Measurements from ENCODE around the gene STIM2. TPM values are rescaled to one million over a fixed set of nuclear protein-coding genes. Genes with fewer than 3 reads are reported as not detected.
"Not testable (repeated sequence)": the region's sequence is repeated elsewhere in the genome, so short reads cannot be mapped to it uniquely, and the experiment has no call there.

STIM2 gene
- 64.7 TPM for polyA plus RNA-seq (ENCODE audit: insufficient read length)

GRCh38 chr4:26860157-26860921, at the start of gene STIM2:
TSS of gene STIM2 (plus strand) at chr4:26860841.
- DNase-seq: peak; percentile 99

- DNase-seq: not testable (repeated sequence)
These were observed 49.1 kb upstream of the STIM2 start for GRCh38 chr4:26811571-26811970.

DNA sequence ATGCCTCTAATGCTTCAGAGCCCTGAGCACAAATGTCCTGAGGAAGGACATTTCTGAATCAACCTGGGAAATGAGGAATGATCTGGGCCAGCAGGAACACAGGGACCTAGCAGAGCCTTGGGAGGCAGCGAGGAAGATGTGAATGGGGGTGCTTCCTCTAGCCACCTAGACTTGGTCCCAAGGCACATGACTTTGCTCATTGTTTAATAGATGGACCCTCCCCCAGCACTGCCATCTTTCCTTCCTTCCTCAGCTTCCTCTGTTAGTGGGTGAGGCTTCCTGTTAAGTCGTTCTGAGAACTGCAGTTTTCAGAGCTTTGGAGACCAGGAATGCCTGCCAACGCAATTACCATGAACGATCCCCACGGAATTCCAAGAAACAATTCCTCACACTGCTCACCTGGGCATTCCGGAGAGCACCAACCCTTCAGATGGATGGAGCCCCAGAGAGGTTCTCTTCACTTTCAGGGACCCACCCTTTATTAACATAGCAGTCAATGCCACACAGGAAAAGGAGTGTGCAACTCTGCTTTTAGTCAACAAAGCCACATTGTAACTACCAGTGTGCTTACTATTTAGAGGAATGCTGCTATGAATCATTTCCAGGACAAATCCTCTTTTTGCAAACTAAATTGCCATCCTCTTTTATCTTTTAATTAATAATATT, 48.5 kb upstream of the STIM2 start:
- no peak for DNase-seq

DNA sequence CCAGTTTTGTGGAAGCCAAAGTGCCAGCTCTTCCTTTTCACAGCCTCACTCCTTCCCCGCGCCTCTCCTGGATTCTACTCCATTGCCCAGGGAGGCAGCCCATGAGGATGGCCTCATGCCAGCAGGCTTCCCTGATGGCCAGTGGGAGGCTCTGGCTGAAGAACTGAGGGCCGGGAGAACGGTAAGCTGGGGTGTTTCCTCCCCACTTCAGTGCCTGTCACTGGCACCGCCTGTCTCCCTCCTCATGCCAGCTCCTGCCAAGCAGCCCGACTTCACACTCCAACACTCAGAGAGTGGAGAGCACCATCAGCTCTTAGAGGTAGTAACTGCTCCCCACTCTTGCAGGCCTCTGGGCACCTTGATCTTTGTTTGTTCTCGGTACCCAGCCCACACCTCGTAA, 46.9 kb upstream of the STIM2 start:
- no peak for DNase-seq

- no peak for DNase-seq
These were observed 45.4 kb upstream of the STIM2 start for GRCh38 chr4:26815199-26815598.

- no peak for DNase-seq
These were observed 44.9 kb upstream of the STIM2 start for GRCh38 chr4:26815706-26816105.

- DNase-seq: no peak
These were observed 41.6 kb upstream of the STIM2 start for GRCh38 chr4:26819026-26819425.

DNA sequence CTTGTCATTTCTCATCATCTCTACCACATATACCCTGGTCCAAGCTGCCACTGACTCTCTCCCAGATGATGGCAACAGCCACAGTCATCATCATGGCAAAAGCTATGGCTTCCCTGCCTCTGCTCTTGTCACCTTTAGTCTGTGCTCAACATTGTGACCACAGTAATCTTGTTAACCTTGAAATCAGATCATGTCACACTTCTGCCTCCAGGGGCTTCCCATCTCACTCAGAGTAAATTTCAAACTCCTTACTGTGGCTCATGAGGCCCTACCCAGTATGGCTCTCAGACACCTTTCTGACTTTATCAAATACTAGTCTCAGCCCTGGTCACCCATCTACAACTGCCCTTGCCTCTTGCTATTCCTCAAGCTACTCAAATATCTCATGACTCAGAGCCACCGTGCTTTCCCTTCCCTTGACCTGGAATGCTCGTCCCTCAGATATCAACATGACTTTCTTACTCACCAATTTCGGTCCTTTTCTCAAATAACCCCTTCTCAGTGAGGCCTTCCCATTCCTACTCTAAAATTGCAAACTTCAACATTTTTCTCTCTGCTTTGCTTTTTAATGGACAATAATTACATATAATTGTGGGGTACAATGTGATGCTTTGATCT, 41.1 kb upstream of the STIM2 start:
- DNase-seq: no peak

- no peak for DNase-seq
These were observed 40.3 kb upstream of the STIM2 start for GRCh38 chr4:26820346-26820745.

- DNase-seq: no peak
These were observed 39.6 kb upstream of the STIM2 start for GRCh38 chr4:26821031-26821430.

- DNase-seq: no peak
These were observed 38.8 kb upstream of the STIM2 start for GRCh38 chr4:26821677-26822503.

DNA sequence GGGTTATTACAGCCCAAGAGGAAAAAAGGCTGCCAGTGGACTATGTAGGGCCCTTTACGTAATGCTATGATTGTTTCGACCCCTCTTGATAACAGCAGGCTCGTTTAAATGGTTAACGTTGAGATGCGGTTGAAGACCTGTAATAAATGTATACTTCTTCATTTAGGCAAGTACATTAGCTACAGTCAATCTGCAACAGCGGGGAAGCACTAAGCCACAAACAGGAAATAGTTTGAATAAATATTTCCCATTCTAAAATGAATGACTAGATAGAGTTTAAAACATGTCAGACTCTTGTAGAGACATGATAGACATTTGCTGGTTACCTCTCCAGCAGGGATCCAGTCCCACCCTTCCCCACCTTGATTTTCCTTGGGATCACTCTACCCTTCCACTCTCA, 38.1 kb upstream of the STIM2 start:
- DNase-seq: no peak

DNA sequence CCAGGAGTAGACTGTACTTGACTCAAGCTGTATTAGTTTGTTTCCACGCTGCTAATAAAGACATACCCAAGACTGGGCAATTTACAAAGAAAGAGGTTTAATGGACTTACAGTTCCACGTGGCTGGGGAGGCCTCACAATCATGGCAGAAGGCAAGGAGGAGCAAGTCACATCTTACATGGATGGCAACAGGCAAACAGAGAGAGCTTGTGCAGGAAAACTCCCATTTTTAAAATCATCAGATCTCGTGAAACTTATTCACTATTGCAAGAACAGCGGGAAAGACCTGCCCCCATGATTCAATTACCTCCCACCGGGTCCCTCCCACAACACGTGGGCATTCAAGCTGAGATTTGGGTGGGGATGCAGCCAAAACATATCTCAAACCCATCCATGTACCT, 37.7 kb upstream of the STIM2 start:
- not testable (repeated sequence) for DNase-seq

DNA sequence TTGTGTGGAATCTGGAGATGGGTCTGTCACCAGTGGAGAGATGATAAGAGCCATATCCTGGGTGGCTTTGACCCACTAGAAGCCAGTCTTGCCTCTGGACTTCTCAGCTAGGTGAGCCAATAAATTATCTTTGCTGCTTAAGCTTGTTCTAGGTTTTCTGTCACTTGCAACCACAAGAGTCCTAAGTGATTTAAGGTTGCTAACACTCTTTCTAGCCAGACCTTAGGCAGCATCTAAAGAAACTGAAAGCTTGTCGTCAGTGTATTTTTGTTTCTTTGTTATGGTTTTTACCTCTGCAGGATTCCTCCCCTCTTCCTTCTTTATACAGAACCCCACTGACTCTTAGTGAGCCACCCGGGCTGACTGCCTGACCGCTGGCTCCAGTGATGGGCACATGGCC, 37.1 kb upstream of the STIM2 start:
- no peak for DNase-seq

DNA sequence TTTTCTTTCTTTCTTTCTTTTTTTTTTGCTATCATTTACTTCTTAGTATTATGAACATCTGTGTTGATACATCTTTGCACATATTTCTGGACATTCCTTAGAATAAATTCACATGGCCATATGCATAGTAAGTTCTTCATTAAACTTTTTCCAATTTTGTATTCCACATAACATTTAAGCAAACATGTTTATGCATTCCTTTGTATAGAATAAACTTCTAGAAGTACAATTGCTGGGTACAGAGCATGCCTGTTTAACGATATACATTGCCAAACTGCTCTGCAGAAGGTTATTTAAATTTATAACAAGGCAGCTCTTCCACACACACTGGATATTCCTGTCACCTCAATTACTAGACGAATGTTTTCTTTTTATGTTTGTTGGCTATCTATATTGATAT, 36.0 kb upstream of the STIM2 start:
- no peak for DNase-seq

- no peak for DNase-seq
These were observed 33.9 kb upstream of the STIM2 start for GRCh38 chr4:26826721-26827120.

GRCh38 chr4:26827336-26827735, 33.3 kb upstream of the STIM2 start:
- DNase-seq: not testable (repeated sequence)

DNA sequence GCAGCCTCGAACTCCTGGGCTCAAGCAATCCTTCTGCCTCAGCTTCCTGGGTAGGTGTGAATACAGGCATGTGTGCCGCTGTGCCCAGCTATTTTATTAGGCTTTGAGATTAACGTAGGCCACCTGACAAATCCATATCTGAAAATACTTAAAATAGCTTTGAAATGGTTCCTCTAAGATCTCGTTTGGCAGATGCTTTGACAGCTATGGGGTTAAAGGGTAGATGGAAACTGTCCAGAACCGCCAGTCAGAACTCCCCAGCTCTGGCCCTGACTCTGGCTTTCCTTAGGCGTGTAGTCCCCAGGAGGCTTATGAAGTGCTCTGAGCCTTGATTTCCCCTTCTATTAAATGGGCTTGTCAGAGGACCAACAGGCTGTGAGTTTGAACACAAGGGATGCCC, 32.8 kb upstream of the STIM2 start:
- DNase-seq: no peak

DNA sequence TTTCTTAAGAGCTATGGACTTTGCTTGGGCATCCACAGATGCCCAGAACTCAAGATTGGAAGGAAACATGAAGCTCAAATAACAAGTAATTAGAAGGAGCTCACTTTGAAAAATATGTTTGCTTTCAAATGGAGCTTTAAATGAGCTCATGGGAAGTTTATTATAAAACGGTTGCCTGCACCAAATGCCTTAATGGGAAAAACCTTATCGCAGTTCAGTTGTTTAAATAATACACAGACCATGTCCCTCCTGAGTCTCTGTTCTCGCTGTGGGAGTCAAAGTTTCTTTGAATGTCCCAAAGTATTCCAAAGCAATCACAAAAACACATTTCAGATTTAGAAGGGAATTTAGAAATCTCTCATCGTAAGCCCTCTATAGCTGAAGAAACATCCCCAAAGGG, 31.6 kb upstream of the STIM2 start:
- no peak for DNase-seq

GRCh38 chr4:26830033-26830432, 30.6 kb upstream of the STIM2 start:
- DNase-seq: no peak

GRCh38 chr4:26830701-26831100, 29.9 kb upstream of the STIM2 start:
- no peak for DNase-seq

GRCh38 chr4:26836539-26836938, 24.1 kb upstream of the STIM2 start:
- no peak for DNase-seq

All from hindlimb muscle (tissue), 1 donor.